Fibroblast of the conjunctiva (primary cell): ENCODE data around the gene NOS1AP.

ENCODE experiments used
- DNase-seq: peaks from one replicate; pipeline ENCODE4 v3.0.0-alpha.2; 2010; ENCODE audit warnings: low read depth

The NOS1AP gene

DNA sequence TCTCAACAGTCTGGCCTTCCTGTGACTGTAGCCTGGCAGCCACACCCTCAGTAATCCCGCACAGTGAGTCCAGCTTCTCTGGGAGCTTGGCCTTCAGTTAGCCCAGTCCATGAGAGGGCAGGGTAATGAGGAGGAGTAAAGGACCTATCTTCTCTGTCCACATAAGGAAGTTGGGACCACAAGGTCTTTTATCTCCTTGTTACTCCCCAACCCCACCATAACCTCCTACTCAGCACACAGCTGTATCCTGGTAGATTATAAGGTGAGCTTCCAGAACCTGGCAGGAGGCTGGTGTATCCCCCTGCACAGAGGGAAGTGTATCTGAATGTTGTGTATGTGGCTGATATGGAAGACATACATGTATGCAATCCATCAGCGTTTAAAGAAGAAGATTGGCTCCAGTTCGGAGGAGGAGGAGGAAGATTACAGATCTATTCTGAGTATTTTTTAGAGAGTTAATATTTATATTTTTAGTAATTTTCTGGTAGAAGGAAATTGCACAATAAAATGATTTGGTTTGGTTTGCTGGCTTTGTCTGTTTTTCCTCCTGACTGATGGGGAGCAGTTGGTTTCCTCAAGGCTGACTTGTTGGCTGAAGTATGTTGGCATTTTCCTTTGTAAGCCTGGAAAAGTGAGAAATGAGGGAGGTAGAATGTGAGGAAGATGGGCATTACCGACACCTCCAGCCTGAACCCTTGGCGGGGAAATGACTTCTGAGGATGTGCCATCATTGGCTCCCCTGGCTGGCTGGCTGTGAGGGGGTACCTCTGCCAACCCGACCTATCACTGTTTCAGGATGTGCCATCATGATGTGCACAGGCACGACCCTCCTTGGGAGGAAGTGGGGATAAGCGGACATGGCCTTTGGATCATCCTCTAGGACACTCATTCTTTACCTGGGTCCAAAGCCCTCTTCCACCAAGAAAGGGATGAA is 317.1 kb downstream of the NOS1AP start:
- no peak for DNase-seq

DNA sequence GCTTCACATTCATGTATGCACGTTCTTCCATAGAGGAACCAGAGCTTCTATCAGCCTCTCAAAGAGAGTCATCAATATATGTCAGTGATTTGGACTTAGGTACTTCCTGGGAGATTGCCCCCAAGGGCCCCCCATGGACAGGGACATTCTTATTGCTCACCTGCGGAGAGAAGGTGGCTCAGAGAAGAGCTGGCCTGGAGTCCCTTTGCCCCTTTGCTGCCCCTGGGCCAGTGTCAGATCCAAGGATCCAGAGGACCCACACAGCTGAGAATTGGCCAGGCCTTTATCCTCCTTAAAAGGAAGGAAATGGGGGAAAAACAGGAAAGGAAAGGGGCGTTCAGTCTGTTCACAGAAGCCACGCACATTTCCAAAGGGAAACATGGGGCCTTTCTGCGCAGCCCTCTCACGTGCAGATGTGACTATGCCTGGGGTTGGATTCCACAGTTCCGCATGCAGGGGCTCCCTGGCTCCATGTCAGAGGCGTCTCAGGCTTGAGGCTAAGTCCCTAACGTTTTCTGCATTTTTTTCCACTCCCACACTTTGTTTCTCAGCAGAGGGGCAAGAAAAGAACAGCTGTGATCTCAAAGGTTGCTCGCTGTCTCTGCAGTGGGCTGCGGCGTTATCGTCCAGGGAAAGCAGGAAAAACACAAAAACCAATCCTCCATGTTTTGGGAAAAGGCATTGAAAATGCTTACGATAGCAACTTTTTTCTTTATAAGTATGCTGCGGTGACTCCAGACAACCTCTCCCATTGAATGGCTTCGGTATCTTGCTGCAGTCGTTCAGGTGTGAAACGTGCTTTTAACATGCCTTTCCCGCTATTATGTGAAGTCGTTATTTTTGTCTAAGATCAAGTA is 318.0 kb downstream of the NOS1AP start:
- no peak for DNase-seq

DNA sequence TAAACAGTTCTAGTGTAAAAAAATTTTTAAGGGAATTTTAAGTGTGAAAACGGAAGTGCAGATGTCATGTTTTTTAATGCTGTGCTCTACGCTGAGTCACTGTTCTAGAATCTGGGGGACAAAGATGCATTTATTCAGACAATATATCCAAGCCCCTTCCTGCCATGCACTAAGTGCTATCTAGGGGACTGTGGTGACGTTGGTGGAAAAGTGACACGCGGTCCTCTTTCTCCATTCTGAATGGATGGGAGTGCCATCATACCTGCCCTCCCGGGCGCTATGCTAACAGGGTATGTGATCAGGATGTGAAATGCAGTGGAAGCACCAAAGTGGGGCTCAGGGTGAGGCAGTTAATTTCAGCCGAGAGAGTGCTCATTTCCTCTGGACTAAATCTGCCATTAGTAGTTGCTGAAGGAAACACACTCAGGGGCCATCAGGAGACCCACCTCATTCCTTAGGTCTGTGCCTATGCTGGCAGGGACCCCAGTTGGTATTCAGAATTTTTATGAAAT is 318.6 kb downstream of the NOS1AP start:
- no peak for DNase-seq

DNA sequence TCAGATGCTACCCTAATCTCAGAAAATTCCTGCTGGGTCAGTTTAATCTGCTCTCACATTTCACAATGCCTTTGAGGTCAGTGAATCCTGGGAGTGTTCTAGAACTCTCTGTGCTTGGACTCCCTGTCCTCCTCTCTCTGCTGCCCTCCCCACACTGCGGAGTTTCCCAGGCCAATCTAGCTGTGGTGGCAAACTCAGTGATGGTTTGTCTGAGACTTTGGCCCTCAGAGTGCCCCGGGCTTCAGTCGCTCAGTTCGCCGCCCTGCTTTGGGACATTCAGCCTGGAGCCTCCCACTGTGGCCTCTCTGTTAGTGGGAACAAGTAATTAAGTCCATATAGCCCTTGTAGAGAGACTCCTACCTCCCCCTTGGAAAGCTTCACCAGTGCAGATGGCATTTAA is 319.1 kb downstream of the NOS1AP start:
- no peak for DNase-seq

DNA sequence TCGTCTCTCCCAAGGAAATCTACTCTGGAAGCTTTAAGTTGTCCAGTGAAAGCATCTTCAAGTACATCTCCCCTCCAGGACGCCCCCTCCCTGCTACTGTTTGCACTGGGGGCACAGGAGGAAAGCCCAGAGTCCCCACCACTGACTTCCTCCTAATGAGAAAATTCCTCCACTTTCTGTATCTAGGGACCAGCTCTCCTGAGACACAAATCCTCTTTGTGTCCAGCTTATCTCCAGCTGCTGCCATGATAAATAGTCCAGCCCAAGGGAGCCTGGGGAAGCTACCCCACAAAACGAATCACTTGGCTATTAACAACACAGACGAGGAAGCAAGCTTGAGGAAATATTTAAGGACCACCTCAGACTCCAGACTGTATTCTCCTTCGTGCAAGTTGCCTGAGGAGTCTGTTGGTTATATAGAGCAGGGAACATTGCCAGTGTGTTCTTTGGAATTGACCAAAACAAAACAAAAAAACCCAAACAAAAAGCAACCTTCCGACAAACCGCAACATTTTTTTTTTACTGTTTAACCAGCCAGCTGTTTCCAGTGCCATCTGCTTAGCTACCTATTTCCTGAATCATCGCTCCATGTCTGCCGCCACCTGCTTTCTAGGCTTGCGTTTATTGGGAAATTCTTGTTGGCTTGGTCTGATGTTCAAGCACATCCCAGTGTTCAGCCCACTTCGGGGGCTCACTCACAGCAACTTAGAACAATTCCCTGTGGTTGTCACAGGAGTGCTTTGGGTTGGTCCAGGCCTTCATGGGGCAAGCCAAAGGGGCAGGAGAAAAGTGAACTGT is 319.7 kb downstream of the NOS1AP start:
- peak; percentile 28 for DNase-seq

DNA sequence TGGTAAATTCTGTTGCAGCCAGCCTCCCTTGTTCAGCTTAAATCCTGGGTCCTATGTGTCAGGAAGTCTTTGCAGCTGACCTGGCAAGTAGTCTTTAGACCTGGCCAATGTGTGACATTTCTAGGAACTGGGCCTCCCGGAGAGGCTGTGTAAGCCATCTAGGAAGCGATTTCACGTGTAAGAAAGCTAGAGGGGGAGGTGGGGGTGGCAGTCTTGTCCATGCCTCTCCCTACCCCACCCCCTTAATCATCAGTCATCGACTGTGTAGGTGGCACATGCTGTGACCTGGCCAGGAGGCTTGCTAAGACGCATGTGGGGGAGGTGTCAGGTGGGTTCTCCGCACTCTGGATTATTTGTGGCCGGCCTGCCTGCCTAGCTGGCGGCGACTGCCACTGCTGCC is 320.5 kb downstream of the NOS1AP start:
- no peak for DNase-seq

DNA sequence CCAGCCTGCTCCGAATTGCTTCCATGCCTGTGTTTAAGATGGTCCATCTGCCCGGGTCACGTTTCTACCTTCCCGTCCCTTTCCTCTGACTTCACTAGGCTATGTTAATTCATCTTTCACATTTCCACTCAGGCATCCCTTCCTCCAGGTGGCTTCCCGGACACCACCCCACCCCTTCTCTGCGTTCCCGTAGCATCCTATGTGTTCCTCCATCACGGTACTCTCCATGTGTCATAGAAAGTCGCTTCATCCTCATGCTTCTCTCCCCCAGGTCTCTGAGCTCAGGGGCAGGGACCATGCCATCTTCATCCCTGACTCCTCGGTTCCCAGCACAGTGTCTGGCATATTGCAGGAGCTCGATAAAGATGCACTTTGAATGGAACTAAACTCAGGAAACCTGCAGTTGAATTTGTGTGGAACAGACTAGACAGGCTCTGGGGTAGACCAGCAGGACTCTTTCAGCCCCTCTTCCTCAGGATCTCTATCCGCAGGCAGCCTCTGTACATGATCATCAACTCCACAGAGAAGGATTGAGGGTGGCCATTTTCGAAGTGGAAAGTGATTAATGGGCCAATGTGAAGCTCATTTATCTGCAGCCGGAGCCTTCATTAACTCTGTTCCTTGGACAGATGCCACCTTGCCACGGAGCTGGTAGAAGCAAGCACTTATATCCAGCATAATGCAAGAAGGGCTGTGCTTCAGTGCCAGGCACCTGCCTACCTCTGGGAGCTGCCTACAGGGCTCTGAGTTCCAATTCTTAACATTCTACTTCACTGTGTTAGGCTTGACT is 321.1 kb downstream of the NOS1AP start:
- no peak for DNase-seq

DNA sequence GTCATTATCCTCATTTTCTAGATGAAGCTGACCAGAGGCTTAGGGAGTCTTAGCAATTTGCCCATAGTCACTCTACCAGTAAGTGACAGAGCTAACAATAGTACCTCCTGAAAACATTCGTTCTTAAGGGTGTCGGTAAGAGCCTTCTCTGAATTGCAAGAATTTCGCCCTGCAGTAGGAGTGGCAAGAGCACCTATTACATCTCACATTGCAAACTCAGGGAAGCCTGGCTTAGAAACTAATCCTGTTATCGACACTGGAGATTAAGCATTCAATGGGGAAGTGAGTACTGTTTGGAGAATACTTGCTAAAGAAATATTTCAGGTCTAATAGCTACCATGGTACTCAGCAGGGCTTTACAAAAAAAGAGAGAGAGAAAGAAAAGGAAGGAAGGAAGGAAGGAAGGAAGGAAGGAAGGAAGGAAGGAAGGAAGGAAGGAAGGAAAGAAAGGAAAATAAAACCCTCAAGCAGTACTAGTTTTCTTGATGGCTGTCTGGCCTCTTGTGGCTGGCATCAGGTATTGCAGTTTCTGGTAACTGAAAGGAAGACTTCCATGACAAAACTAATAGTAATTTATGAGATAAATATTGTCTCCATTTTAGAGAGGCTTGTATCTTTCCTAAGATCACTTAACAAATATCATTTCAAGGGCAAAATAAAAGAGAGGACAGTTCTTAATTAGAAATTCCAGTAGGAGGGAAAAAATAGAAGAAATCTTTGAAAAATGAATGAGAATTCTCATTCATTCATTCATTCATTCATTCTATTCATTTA is 322.5 kb downstream of the NOS1AP start:
- DNase-seq = peak; percentile 51

DNA sequence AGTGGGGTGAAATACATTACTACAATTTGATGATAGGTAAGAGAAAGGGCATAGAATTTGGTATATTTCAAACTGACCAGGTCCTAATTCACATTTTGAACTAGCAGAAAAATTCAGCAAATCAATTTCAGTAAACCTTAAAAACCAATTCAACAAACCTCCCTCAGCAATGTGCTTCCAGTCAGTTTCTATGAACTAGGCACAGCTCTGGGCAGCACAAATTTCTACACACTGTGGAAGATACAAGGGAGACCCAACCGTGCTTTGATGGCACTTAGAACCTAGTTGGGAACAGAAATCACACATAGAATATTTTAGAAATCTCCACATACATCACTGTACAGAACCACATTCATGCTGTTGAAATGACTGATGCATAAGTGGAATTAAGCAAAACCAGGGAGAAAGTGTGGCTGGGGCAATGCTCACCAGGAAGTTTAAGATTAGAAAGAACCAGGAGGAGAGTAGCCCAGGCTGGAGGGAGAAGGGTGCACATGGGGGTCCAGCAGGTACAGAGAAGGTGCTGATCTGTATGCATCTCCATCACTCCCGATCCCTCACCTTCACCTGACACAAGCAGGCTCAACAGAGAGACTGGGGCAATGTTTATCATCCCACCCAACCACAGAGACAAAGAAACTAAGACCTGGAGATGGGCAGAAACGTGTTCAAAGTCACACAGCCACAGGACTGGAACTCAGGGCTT is 326.9 kb downstream of the NOS1AP start:
- no peak for DNase-seq

DNA sequence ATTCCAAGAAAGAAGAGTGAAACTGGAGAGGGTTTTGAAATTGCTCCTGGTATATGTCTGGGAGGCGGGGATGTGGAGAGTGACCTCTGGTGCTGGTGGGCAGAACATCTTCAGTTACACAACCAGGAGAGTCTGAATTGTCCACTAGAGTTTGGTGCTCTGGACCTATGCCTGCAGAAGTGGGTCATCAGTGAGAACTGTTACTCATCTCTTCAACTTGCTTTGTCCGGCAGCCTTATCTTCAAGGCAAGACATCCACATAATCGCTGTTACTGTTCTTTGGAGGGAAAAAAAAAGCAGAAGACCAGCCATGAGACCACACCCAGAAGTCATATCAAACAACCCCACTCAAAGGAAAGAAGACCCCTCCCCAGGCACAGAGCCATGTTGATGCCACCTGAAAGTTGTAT is 327.6 kb downstream of the NOS1AP start:
- DNase-seq = peak; percentile 29

DNA sequence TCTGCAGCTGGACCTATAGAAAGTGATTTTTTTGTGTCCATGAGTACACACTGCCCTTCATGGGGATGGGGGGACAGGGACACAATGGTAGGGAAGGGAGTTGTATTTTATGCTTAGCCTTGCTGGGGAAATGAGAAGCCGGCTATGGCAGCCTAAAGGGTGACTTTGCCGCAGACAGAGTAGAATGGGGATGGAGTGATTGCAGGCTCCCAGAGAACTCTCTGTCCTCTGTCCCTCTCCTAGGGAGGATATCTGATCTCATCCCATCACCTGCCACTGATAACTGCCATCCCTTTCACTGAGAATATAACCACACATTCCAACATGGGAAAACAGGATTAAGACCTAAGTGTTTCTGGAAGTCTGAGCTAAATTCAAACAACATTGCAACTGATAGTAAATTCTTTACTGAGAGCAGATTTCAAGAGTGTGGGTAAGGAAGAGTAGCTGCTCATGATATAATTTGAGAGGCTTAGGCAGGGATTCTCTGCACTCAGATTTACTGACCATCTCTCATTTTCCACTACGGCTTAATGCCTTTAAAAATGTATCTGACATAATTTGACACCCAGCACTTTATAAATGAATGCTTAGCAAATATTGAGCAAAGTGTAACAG is 328.6 kb downstream of the NOS1AP start:
- no peak for DNase-seq

DNA sequence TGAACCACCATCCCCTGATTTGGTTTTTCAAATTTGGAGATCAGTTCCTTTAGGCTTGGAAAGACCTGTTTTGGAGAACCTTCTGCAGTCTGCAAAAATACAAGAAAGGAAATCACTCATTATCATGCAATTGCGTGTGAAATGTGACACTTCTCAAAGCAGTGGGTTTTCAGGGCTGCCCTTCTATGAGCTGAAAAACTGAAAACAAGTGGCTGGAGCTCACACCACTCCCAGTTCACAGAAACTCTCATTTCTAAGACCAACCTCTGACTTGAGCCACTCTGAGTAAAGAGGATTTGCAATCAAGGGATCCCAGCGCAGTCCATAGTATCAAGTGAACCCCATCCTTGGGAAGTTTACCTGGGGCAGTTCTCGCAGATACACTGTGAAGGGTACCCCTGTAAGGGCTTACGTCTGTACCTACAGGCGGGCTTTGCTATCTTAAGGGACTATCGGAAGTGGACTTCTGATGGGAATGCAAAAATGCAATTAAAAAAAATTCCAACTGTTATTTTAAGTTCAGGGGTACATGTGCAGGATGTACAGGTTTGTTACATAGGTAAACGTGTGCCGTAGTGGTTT is 329.6 kb downstream of the NOS1AP start:
- no peak for DNase-seq

DNA sequence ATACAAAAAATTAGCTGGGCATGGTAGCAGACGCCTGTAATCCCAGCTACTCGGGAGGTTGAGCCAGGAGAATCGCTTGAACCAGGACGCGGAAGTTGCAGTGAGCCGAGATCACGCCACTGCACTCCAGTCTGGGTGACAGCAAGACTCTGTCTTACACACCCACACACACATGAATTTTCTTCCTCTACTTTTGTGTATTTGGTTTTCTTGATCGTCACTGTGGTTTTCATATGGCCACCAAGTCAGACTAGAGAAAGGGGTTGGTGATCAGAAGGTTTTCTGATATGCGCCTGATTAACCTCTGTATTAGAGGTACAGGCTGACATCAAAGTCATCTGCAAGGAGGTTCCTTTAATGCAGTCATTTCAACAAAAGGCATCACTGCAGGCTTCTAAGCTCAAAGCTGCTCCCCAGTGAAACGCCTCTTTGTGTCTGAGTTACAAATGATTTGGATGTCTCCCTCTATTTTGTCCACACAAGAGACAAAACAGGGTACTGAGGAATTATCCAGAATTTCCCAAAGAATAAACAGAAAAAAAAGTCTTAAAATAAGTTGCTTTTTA is 331.4 kb downstream of the NOS1AP start:
- no peak for DNase-seq

DNA sequence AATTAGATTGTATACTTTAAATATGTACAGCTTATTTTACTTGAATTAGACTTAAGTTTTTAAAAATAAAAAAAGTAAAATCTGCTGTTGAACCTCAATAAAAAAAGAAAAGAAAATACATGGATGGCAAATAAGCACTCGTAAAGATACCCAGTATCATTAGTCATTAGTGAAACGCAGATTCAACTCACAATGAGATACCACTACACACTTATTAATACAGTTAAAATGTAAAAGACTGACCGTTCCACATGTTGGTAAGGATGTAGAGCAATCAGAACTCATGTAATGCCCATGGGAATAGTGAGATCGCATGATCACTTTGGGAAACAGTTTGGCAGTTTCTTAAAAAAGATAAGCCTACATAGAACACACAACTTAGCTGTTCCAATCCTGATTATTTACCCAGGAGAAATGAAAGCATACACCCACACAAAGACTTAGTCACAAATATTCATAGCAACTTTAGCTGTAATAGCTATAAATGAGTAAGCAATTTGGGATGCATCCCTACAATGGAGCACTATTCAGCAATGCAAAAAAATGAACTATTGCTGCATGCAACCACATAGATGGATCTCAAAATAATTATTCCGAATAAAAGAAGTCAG is 335.2 kb downstream of the NOS1AP start:
- DNase-seq = peak; percentile 42

DNA sequence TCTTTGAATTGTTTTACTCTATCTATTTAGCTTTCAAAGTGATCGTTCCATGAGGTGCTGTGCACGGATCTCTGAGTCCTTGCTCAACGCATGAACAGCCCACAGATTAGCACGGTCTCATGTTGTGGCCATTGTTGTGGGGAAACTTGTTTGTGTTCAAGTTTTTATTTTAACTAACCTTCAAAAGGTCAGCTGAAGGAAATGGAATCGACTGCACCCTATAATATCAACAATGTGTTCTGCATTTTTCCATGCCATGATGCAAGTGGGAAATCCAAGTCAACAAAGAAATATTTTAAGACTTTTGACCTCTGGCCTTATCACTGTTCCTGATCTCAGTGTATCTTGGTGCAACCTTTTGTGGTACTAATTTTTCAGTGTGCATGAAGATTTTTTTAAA is 336.3 kb downstream of the NOS1AP start:
- no peak for DNase-seq

DNA sequence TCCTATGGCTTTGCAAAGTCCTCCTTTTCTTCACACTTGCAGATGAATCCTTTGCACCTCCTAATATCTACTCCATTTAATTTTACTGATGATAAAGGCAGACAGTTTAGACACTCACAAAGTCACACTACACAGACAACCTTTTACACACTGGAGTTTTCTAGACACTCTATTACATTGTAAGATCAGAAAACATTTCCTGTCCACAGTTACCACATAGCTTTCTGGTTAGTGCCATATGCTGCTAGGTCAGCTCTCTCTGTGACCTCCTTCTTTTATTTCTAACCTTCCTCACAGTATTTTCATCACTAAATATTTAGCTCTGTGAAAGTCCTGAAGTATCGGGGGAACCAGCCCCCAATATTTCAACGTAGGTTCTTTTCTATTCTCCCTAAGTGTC is 337.3 kb downstream of the NOS1AP start:
- no peak for DNase-seq

DNA sequence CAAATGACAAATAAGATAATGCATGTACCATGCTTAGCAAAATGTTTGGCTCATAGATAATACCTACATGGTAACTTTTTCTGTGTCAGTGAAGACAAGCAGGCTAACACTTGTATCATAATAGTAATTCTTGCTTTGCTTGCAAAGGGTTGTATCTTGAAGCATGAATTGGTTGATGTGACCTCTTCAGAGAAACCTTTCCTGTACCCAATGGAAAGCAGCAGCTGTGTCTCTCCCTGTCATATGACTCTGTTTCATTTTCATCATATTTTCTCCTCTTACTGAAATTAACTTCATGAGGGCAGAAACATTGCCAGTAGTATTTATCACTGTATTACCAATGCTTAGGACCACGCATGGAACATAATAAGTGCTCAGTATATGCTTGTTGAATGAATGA is 338.0 kb downstream of the NOS1AP start:
- DNase-seq = no peak

DNA sequence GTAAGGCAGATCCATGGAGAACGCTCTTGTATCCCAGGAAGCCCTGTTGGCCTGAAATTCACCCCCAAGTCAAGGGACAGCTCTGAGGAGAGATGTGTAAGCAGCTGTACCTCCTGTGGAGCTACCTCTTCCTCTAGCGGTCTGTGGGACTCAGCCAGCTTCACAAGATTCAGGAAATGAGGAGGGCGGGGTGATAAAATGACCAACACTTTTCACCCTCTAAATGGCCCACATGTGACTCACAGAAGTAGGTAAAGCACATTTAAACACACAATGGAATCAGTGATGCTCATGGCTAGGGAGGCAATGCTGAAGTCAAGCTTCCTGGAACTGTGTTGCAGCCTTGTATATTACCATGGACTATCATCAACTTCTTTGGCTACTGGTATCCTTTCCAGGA is 342.5 kb downstream of the NOS1AP start, which contains the start of gene SH2D1B:
Gene SH2D1B (minus strand): TSS at position 135 of the 400 bp plus-strand sequence. CDS start 120 bp downstream, at position 15.
- no peak for DNase-seq
